Measurements from ENCODE around the gene PTGES3L.
"Not testable (repeated sequence)": the region's sequence is repeated elsewhere in the genome, so short reads cannot be mapped to it uniquely, and the experiment has no call there.

The PTGES3L gene

GRCh38 chr17:42919522-42920077 is 60.3 kb downstream of the PTGES3L start:
- DNase-seq (ENCODE audit: low read depth): not testable (repeated sequence)

GRCh38 chr17:42918902-42919521 is 60.9 kb downstream of the PTGES3L start:
- DNase-seq (ENCODE audit: low read depth): no peak
